HepG2 (cell line): ENCODE data around the gene GPN1. TPM values are rescaled to one million over a fixed set of nuclear protein-coding genes. Genes with fewer than 3 reads are reported as not detected.
A peak's percentile ranks its signal among the peaks of the same experiment; 100 is the strongest.

Experiments
- JDP2 ChIP-seq: sonication (generic); formaldehyde crosslinking; IDR thresholded peaks from 2 replicates; pipeline ENCODE4 v1.8.1; 2022; ENCODE audit warnings: missing genetic modification reagents, borderline replicate concordance
- KDM3A ChIP-seq: IDR thresholded peaks from 2 replicates; pipeline ENCODE4 v1.6.1; 2018; ENCODE audit warnings: low read depth, missing compliant biosample characterization
- TCF7L2 ChIP-seq: IDR thresholded peaks from 2 replicates; pipeline ENCODE4 v1.6.1; 2011; ENCODE audit warnings: mild to moderate bottlenecking, low read depth, low read length, moderate library complexity
- ZC3H4 ChIP-seq: sonication (generic); formaldehyde crosslinking; IDR thresholded peaks from 2 replicates; pipeline ENCODE4 v1.4.0; 2020; ENCODE audit warnings: missing genetic modification reagents, borderline replicate concordance
- ZNF138 ChIP-seq: sonication (generic); formaldehyde crosslinking; IDR thresholded peaks from 2 replicates; pipeline ENCODE4 v1.5.0; 2020; ENCODE audit warnings: mild to moderate bottlenecking, low read depth, missing genetic modification reagents
- ZNF180 ChIP-seq: sonication (generic); formaldehyde crosslinking; IDR thresholded peaks from 2 replicates; pipeline ENCODE4 v1.4.0; 2020; ENCODE audit warnings: low read depth, missing genetic modification reagents, borderline replicate concordance
- ZNF264 ChIP-seq: sonication (generic); formaldehyde crosslinking; IDR thresholded peaks from 2 replicates; pipeline ENCODE4 v1.4.0; 2020; ENCODE audit warnings: missing genetic modification reagents
- ZNF292 ChIP-seq: sonication (generic); formaldehyde crosslinking; IDR thresholded peaks from 2 replicates; pipeline ENCODE4 v1.8.1; 2022; ENCODE audit warnings: mild to moderate bottlenecking, low read depth, missing genetic modification reagents, borderline replicate concordance
- ZNF484 ChIP-seq: sonication (generic); formaldehyde crosslinking; IDR thresholded peaks from 2 replicates; pipeline ENCODE4 v1.5.1; 2020; ENCODE audit warnings: mild to moderate bottlenecking, low read depth, missing genetic modification reagents, borderline replicate concordance
- ZNF550 ChIP-seq: sonication (generic); formaldehyde crosslinking; IDR thresholded peaks from 2 replicates; pipeline ENCODE4 v1.4.0; 2020; ENCODE audit warnings: mild to moderate bottlenecking, missing genetic modification reagents, borderline replicate concordance
- ZSCAN12 ChIP-seq: sonication (generic); formaldehyde crosslinking; IDR thresholded peaks from 2 replicates; pipeline ENCODE4 v1.9.0; 2021; ENCODE audit warnings: mild to moderate bottlenecking, missing genetic modification reagents
- ZSCAN25 ChIP-seq: sonication (generic); formaldehyde crosslinking; IDR thresholded peaks from 2 replicates; pipeline ENCODE4 v1.8.0; 2022; ENCODE audit warnings: mild to moderate bottlenecking, missing genetic modification reagents
- polyA plus RNA-seq, 8 experiments: library from polyadenylated mRNA; depleted of rRNA in 3 of 8; stranded (reverse) in 7 of 8; unstranded in 1 of 8; fragments of >200 nt; fragmentation: Illumina TruSeq in 4 of 8; extraction: Trizol in 4 of 8; gene quantifications; 2 replicates each; pipeline versions ENCODE4 v1.2.1 to v1.2.3, GENCODE V29; 2011 to 2016; ENCODE audit warnings: low read depth in 4 of 8, missing spikeins in 1 of 8, mixed read lengths in 1 of 8; ENCODE audit not compliant: insufficient read depth in 1 of 8
- total RNA-seq, 5 experiments: library from RNA; depleted of rRNA; stranded (reverse); fragments of >200 nt; fragmentation: Illumina TruSeq; extraction: Trizol; gene quantifications; 2 replicates each; pipeline ENCODE4 v1.2.3, GENCODE V29; 2016; ENCODE audit warnings: low read depth in 1 of 5
- TF ChIP-seq, protein P1 (sequence below): sonication (generic); formaldehyde crosslinking; conservative IDR thresholded peaks from 2 replicates; pipeline ENCODE4 v1.4.0; 2020; ENCODE audit warnings: missing genetic modification reagents
- TF ChIP-seq, protein P2 (sequence below): sonication (generic); formaldehyde crosslinking; IDR thresholded peaks from 2 replicates; pipeline ENCODE4 v1.4.0; 2020; ENCODE audit warnings: mild to moderate bottlenecking, missing genetic modification reagents
- TF ChIP-seq, protein P3 (sequence below): sonication (generic); formaldehyde crosslinking; IDR thresholded peaks from 2 replicates; pipeline ENCODE4; 2020; ENCODE audit warnings: missing genetic modification reagents, mild to moderate bottlenecking, borderline replicate concordance
- TF ChIP-seq, protein P4 (sequence below): sonication (generic); formaldehyde crosslinking; IDR thresholded peaks from 2 replicates; pipeline ENCODE4 v1.4.0; 2020; ENCODE audit warnings: missing genetic modification reagents

Gene GPN1
- total and polyA plus RNA-seq, 2 of the 13 experiments (the other 11 are each of a cell fraction or from before 2014, with no cell fraction given), result 54.5 to 62.7 TPM

DNA sequence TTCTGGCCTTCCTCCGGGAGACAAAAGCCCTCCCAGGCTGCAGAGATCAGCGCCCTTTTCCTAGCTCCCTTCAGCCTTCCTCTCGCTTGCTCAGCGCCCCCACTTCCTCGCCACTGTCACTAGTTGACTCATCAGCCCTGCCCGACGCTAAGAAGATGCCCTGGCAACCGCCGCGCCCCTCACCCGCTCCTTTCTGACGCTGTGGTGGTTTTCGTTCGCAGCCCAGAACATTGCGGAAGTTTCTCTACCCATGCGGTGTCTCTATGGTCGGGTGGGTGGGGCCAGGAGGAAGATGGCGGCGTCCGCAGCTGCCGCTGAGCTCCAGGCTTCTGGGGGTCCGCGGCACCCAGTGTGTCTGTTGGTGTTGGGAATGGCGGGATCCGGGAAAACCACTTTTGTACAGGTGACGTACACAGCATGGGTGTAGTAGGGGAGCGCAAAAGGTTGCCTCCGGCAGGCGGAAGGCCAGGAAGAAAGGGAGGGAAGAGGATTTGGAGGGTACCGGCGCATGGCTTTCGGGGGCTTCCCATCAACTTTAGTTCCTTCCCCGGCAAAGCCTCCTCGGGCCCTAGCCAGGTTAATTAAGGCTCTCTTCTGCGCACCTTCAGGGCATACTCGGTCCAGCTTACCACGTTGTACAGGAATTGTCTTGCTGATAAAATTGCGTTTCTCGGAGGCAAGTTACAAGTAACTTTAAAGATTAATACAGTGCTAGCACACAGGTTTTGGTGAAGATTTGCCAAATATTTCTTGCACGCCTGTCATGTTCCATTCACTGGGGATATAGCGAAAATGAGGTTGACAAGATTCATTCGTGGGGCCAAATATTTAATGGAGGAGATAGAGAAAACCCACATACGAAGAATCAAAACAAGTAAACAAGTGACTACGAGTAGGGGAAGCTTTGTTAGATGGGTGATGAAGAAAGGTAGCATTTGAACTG, at the start of gene GPN1, which contains the start of gene CCDC121 (continued):
- TF ChIP-seq, protein P1, sequence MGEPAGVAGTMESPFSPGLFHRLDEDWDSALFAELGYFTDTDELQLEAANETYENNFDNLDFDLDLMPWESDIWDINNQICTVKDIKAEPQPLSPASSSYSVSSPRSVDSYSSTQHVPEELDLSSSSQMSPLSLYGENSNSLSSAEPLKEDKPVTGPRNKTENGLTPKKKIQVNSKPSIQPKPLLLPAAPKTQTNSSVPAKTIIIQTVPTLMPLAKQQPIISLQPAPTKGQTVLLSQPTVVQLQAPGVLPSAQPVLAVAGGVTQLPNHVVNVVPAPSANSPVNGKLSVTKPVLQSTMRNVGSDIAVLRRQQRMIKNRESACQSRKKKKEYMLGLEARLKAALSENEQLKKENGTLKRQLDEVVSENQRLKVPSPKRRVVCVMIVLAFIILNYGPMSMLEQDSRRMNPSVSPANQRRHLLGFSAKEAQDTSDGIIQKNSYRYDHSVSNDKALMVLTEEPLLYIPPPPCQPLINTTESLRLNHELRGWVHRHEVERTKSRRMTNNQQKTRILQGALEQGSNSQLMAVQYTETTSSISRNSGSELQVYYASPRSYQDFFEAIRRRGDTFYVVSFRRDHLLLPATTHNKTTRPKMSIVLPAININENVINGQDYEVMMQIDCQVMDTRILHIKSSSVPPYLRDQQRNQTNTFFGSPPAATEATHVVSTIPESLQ (CRISPR knock-in tag), result no peak; the same call in 1 of the 2 replicates
- 0 out of 2 replicates have a peak, but pooled peaks have one; percentile 38 for TF ChIP-seq ZNF292
- no peak for TF ChIP-seq ZSCAN12
- TF ChIP-seq TCF7L2, result no peak
- TF ChIP-seq ZC3H4 (CRISPR knock-in tag), result no peak
- TF ChIP-seq ZNF180 (CRISPR knock-in tag), result no peak
- TF ChIP-seq, protein P2, sequence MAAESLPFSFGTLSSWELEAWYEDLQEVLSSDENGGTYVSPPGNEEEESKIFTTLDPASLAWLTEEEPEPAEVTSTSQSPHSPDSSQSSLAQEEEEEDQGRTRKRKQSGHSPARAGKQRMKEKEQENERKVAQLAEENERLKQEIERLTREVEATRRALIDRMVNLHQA, result no peak
- TF ChIP-seq, protein P3, sequence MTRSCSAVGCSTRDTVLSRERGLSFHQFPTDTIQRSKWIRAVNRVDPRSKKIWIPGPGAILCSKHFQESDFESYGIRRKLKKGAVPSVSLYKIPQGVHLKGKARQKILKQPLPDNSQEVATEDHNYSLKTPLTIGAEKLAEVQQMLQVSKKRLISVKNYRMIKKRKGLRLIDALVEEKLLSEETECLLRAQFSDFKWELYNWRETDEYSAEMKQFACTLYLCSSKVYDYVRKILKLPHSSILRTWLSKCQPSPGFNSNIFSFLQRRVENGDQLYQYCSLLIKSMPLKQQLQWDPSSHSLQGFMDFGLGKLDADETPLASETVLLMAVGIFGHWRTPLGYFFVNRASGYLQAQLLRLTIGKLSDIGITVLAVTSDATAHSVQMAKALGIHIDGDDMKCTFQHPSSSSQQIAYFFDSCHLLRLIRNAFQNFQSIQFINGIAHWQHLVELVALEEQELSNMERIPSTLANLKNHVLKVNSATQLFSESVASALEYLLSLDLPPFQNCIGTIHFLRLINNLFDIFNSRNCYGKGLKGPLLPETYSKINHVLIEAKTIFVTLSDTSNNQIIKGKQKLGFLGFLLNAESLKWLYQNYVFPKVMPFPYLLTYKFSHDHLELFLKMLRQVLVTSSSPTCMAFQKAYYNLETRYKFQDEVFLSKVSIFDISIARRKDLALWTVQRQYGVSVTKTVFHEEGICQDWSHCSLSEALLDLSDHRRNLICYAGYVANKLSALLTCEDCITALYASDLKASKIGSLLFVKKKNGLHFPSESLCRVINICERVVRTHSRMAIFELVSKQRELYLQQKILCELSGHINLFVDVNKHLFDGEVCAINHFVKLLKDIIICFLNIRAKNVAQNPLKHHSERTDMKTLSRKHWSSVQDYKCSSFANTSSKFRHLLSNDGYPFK (CRISPR knock-in tag), result peak; percentile 89
- peak; percentile 81; the same call in 1 of the 2 replicates for TF ChIP-seq ZNF550
- no peak for TF ChIP-seq ZNF484
- TF ChIP-seq ZNF138 (CRISPR knock-in tag), result 0 out of 2 replicates have a peak, but pooled peaks have one; percentile 23
- TF ChIP-seq JDP2, result no peak
- TF ChIP-seq KDM3A (CRISPR knock-in tag), result peak; percentile 80
- TF ChIP-seq, protein P4, sequence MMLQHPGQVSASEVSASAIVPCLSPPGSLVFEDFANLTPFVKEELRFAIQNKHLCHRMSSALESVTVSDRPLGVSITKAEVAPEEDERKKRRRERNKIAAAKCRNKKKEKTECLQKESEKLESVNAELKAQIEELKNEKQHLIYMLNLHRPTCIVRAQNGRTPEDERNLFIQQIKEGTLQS (CRISPR knock-in tag), result peak; percentile 70
- TF ChIP-seq ZNF264 (CRISPR knock-in tag), result 0 out of 2 replicates have a peak, but pooled peaks have one; percentile 8
- no peak; the same call in 1 of the 2 replicates for TF ChIP-seq ZSCAN25 (CRISPR knock-in tag)
